Measurements from ENCODE around the gene NPPC.

The NPPC gene

GRCh38 chr2:231926180-231926741, at the start of gene NPPC:
TSS of gene NPPC (minus strand) at chr2:231926396. CDS start at chr2:231926249, 147 bp downstream.
- no peak for TF ChIP-seq ZNF8 (CRISPR knock-in tag; IDR thresholded peaks at IDR 0.05)
- TF ChIP-seq CSDC2 (CRISPR knock-in tag; IDR thresholded peaks at IDR 0.05) = no peak
- no peak for TF ChIP-seq GLIS3 (CRISPR knock-in tag; IDR thresholded peaks at IDR 0.05)
- TF ChIP-seq ZNF70 (CRISPR knock-in tag; IDR thresholded peaks at IDR 0.05) = no peak
- TF ChIP-seq TOX (CRISPR knock-in tag; IDR thresholded peaks at IDR 0.05; ENCODE audit: borderline replicate concordance) = no peak
- no peak for TF ChIP-seq POU6F1 (CRISPR knock-in tag; IDR thresholded peaks at IDR 0.05; ENCODE audit: borderline replicate concordance, low read depth)
- no peak for TF ChIP-seq ZC3H10 (CRISPR knock-in tag; IDR thresholded peaks at IDR 0.05)
- no peak for TF ChIP-seq ZFP3 (CRISPR knock-in tag; IDR thresholded peaks at IDR 0.05)
- no peak for TF ChIP-seq CSRNP3 (CRISPR knock-in tag; IDR thresholded peaks at IDR 0.05)
- TF ChIP-seq ZNF565 (CRISPR knock-in tag; conservative IDR thresholded peaks at IDR 0.05; ENCODE audit: low read depth) = no peak
- no peak for TF ChIP-seq RARB (CRISPR knock-in tag; IDR thresholded peaks at IDR 0.05)
- peak; percentile 78 for ATAC-seq

GRCh38 chr2:231975001-231975400, 48.8 kb upstream of the NPPC start:
- ATAC-seq = no peak
- no peak for TF ChIP-seq BACH2 (CRISPR knock-in tag; IDR thresholded peaks at IDR 0.05; ENCODE audit: borderline replicate concordance)
- no peak for TF ChIP-seq RARB (CRISPR knock-in tag; IDR thresholded peaks at IDR 0.05)
- no peak for TF ChIP-seq GLIS3 (CRISPR knock-in tag; IDR thresholded peaks at IDR 0.05)
- no peak for TF ChIP-seq CSRNP3 (CRISPR knock-in tag; IDR thresholded peaks at IDR 0.05)
- no peak for TF ChIP-seq POU6F1 (CRISPR knock-in tag; IDR thresholded peaks at IDR 0.05; ENCODE audit: borderline replicate concordance, low read depth)
- no peak for TF ChIP-seq TCF4 (CRISPR knock-in tag; IDR thresholded peaks at IDR 0.05; ENCODE audit: borderline replicate concordance)
- TF ChIP-seq ZNF565 (CRISPR knock-in tag; conservative IDR thresholded peaks at IDR 0.05; ENCODE audit: low read depth) = no peak
- TF ChIP-seq TSHZ2 (CRISPR knock-in tag; IDR thresholded peaks at IDR 0.05) = no peak
- no peak for TF ChIP-seq TOX (CRISPR knock-in tag; IDR thresholded peaks at IDR 0.05; ENCODE audit: borderline replicate concordance)
- TF ChIP-seq OSR1 (CRISPR knock-in tag; IDR thresholded peaks at IDR 0.05) = no peak
- no peak for TF ChIP-seq ARNTL (CRISPR knock-in tag; IDR thresholded peaks at IDR 0.05; ENCODE audit: borderline replicate concordance, low read depth)
- no peak for TF ChIP-seq ZC3H10 (CRISPR knock-in tag; IDR thresholded peaks at IDR 0.05)
- no peak for TF ChIP-seq ISL1 (CRISPR knock-in tag; IDR thresholded peaks at IDR 0.05)
- no peak for TF ChIP-seq CREB5 (CRISPR knock-in tag; IDR thresholded peaks at IDR 0.05; ENCODE audit: low read depth)
- TF ChIP-seq ZFP3 (CRISPR knock-in tag; IDR thresholded peaks at IDR 0.05) = no peak
- TF ChIP-seq PPARA (CRISPR knock-in tag; IDR thresholded peaks at IDR 0.05; ENCODE audit: borderline replicate concordance) = no peak
- TF ChIP-seq SNAI2 (CRISPR knock-in tag; IDR thresholded peaks at IDR 0.05) = no peak
- no peak for TF ChIP-seq ZNF70 (CRISPR knock-in tag; IDR thresholded peaks at IDR 0.05)
- no peak for TF ChIP-seq ZFP30 (CRISPR knock-in tag; IDR thresholded peaks at IDR 0.05)

Data from SK-N-SH treated with all-trans-retinoic acid at 6 μM for 48 hours (cell line).